GM06990 (cell line): ENCODE data around the gene CORO2A.

Experiments used
- DNase-seq: peaks from one replicate; pipeline ENCODE4 v3.0.0-alpha.2; 2011; ENCODE audit not compliant: insufficient read length; ENCODE audit errors: extremely low read depth
- H3K27me3 ChIP-seq: replicated peaks from 2 replicates; pipeline ENCODE4 v1.6.0; 2011; ENCODE audit warnings: low read length; ENCODE audit not compliant: control insufficient read depth, insufficient read depth
- H3K36me3 ChIP-seq: 2 replicates; pipeline ENCODE4 v1.5.1; 2011; ENCODE audit warnings: low read length; ENCODE audit not compliant: control insufficient read depth, insufficient read depth
- H3K4me3 ChIP-seq: replicated peaks from 2 replicates; pipeline ENCODE4 v1.5.1; 2011; ENCODE audit warnings: low read depth, mild to moderate bottlenecking, control low read depth, low read length
- TF ChIP-seq, protein P1 (sequence below): IDR thresholded peaks from 2 replicates; pipeline ENCODE4 v1.5.1; 2011; ENCODE audit warnings: low read length, control low read depth, mild to moderate bottlenecking, inconsistent platforms; ENCODE audit not compliant: insufficient read depth, poor library complexity, severe bottlenecking

CORO2A gene

DNA sequence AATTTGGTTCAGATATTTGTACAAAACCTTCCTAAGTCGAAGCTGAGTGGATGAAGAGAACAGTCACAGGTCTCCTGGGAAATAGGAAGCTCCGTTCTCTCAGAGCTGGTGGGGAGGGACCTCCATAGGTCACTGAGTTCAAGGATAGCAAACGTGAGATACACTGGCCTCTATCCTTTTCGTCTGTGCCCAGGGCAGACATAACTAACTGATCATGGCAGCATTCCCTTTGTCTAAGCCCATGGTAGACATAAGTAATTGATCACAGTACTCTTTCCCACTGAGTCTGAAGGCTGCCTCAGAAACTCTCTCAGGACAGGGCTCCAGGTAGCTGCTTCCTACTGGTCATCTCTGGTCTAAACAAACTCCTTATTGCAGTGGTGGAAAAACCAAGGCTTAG is 12.3 kb upstream of the CORO2A start:
- Histone ChIP-seq H3K4me3 (no peak overlapping the region), H3K36me3 (no peaks in the 10 kb centered on the region), H3K27me3 (no peaks in the 10 kb centered on the region)
- TF ChIP-seq, protein P1, sequence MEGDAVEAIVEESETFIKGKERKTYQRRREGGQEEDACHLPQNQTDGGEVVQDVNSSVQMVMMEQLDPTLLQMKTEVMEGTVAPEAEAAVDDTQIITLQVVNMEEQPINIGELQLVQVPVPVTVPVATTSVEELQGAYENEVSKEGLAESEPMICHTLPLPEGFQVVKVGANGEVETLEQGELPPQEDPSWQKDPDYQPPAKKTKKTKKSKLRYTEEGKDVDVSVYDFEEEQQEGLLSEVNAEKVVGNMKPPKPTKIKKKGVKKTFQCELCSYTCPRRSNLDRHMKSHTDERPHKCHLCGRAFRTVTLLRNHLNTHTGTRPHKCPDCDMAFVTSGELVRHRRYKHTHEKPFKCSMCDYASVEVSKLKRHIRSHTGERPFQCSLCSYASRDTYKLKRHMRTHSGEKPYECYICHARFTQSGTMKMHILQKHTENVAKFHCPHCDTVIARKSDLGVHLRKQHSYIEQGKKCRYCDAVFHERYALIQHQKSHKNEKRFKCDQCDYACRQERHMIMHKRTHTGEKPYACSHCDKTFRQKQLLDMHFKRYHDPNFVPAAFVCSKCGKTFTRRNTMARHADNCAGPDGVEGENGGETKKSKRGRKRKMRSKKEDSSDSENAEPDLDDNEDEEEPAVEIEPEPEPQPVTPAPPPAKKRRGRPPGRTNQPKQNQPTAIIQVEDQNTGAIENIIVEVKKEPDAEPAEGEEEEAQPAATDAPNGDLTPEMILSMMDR, result no peak
- no peak for DNase-seq

DNA sequence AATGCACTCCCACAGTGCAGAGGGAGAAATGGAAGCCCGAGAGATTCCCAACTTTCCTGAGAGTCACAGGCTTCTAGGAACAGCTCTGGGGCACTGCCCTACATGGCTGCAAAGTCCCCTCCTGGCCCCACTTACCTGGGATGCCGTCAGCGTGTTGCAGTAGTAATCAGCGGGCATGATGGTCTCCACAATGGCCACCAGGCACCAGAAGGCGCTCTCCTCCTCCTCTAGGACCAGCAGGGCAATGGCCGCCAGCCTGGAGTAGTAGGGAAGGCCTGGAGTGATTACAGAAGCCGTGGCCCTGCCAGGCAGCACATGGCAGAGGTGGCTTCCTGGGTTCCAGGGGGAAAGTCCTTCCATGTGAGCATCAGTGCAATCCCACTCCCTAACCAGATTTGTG is 10.7 kb upstream of the CORO2A start:
- Histone ChIP-seq H3K27me3 (no peaks in the 10 kb centered on the region), H3K36me3 (no peaks in the 10 kb centered on the region), H3K4me3 (no peak overlapping the region)
- TF ChIP-seq, protein P1, result no peak
- no peak for DNase-seq

DNA sequence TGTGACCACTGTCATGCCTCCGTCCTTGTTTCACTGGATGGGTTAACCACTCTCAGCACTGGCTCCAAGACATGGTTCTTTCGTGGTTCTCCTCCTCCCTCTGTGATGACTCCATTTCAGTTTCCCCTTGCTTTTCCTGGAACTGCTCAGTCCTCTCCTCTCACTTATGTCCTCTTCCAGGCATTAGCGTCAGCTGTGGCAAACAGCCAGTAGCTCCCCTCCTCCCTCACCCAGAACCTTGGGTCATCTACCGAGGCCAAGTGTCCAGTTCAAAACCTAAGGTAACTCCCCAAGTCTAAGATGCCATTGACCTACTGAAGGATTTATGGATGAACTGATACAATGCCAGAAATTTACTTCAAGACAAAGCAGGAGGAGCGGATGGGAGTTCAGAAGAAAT is 9.8 kb upstream of the CORO2A start:
- Histone ChIP-seq H3K36me3 (no peaks in the 10 kb centered on the region), H3K27me3 (no peaks in the 10 kb centered on the region), H3K4me3 (no peak overlapping the region)
- TF ChIP-seq, protein P1, result no peak
- no peak for DNase-seq

DNA sequence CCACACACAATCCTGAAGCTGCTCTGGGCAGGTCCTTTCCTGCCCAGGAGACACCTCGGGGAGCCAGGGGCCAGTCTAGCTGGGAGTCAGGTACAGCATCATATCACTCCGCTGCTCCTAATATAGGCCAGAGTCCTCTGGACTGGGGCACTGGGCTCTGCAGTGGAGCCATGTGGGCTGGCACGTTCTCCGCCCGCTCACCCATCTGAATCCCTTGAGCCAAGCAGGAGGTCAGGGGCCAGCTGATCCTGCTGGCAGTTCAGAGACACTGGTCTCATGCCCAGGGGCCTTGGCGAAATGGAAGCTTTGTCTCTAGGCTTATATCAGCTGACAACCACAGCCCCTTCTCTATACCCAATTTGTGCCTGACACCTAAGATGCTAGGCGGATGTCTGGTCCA is 9.3 kb upstream of the CORO2A start:
- Histone ChIP-seq H3K27me3 (no peaks in the 10 kb centered on the region), H3K4me3 (no peak overlapping the region), H3K36me3 (no peaks in the 10 kb centered on the region)
- no peak for DNase-seq
- TF ChIP-seq, protein P1, result no peak

DNA sequence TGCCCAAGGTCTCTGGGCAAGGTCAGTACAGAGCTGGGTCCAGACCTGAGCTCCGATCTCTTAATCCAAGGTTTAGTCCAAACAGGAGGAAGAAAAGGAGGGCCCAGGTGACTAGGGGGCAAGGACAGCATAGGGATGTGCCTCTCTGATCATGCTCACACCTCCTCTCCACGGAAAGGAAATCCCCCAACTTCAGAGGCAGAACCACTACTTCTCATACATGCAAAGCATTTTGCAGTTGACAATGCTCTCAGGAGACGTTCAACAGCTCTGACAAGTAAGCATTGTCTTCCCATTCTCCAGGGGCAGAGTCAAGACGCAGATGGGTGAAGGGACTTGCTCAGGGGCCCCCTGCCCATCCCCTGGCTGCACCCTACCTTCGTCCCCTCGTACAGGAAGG is 8.7 kb upstream of the CORO2A start:
- Histone ChIP-seq H3K27me3 (no peaks in the 10 kb centered on the region), H3K4me3 (no peak overlapping the region), H3K36me3 (no peaks in the 10 kb centered on the region)
- peak; percentile 31 for DNase-seq
- TF ChIP-seq, protein P1, result no peak

DNA sequence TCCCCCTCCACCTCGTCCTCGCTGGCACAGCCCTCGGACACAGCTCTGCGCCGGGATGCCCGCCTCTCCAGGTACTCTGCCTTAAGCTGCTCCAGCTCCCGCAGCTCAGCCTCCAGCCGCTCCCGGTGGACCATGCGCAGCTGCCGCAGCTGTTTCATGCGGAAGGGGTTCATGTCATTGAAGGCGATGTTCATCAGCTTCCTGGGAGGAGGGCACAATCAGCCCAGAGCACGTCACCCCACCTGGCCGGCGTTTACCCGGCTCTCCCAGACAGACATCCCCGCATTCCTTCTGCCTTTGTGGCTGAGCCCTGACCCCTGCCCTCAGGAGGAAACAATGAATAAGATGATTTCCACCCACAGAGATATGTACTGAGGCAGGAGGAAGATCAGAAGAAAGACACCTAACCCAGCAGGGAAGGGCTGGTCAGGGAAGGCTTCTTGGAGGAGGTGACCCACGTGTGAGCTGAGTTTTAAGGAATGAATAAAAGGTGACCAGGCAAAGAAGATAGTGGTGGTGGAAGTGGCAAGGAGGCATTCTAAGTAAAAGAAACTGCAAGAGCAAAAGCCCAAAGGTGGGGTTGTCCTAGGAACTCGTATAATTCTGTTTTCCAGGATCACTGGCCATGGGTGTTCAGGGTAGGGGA is 7.1 kb upstream of the CORO2A start:
- Histone ChIP-seq H3K4me3 (no peak overlapping the region), H3K27me3 (no peaks in the 10 kb centered on the region), H3K36me3 (no peaks in the 10 kb centered on the region)
- TF ChIP-seq, protein P1, result no peak
- DNase-seq, result no peak
